ENCODE data around the gene HSPA14. TPM values are rescaled to one million over a fixed set of nuclear protein-coding genes. Genes with fewer than 3 reads are reported as not detected.

HSPA14 gene
- polyA plus RNA-seq, 1 donor from 2014 or later, result 48.1 TPM

DNA sequence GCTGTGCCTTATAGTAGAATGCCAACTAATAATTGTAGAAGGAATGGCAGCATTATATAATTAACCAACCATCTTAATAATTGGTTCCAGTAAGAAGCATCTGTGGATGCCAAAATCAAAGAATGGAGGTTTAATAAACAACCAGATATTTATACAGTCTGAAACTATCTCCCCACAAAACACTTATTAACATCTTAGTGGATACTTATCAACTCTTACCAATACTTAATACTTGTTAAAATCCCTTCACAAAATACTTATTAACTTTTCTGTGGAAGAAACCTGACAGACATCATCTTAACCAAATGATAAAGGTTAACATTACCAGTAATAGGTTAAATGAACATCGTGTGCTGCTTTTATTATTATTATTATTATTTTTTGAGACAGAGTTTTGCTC, 34.3 kb upstream of the HSPA14 start:
- H3K9ac ChIP-seq (ENCODE audit: low read length), result no peak overlapping the region
- H3K36me3 ChIP-seq (ENCODE audit: insufficient read depth, low read length), result no peaks in the 10 kb centered on the region
- H3K27ac ChIP-seq (ENCODE audit: low read length), result no peak overlapping the region
- TF ChIP-seq EZH2 (IDR thresholded peaks at IDR 0.05; ENCODE audit: borderline replicate concordance, insufficient read depth, low read length, poor library complexity, severe bottlenecking) (no peak), SMC3 (conservative IDR thresholded peaks at IDR 0.05; ENCODE audit: poor library complexity) (no peak), EP300 (conservative IDR thresholded peaks at IDR 0.05; ENCODE audit: poor library complexity, severe bottlenecking) (no peak), TAF1 (IDR thresholded peaks at IDR 0.05; ENCODE audit: low read depth) (no peak), REST (IDR thresholded peaks at IDR 0.05; ENCODE audit: borderline replicate concordance) (no peak), RAD21 (conservative IDR thresholded peaks at IDR 0.05) (no peak), POLR2AphosphoS5 (IDR thresholded peaks at IDR 0.05) (no peak)
- TF ChIP-seq, protein P1, sequence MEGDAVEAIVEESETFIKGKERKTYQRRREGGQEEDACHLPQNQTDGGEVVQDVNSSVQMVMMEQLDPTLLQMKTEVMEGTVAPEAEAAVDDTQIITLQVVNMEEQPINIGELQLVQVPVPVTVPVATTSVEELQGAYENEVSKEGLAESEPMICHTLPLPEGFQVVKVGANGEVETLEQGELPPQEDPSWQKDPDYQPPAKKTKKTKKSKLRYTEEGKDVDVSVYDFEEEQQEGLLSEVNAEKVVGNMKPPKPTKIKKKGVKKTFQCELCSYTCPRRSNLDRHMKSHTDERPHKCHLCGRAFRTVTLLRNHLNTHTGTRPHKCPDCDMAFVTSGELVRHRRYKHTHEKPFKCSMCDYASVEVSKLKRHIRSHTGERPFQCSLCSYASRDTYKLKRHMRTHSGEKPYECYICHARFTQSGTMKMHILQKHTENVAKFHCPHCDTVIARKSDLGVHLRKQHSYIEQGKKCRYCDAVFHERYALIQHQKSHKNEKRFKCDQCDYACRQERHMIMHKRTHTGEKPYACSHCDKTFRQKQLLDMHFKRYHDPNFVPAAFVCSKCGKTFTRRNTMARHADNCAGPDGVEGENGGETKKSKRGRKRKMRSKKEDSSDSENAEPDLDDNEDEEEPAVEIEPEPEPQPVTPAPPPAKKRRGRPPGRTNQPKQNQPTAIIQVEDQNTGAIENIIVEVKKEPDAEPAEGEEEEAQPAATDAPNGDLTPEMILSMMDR (IDR thresholded peaks at IDR 0.05; ENCODE audit: poor library complexity, severe bottlenecking), result no peak
- H2AFZ ChIP-seq (ENCODE audit: low read depth, low read length), result no peak overlapping the region
- no peak overlapping the region for H3K4me3 ChIP-seq (ENCODE audit: low read length)
- no peaks in the 10 kb centered on the region for H3K27me3 ChIP-seq (ENCODE audit: insufficient read depth, low read depth, low read length)
- H3K9me3 ChIP-seq (ENCODE audit: low read length), result no peaks in the 10 kb centered on the region
- no peaks in the 10 kb centered on the region for H4K20me1 ChIP-seq (ENCODE audit: insufficient read depth)
- no peaks in the 10 kb centered on the region for H3K79me2 ChIP-seq (replicated peaks; ENCODE audit: insufficient read depth, low read length)
- H3K9me2 ChIP-seq (ENCODE audit: insufficient read depth, low read length), result no peaks in the 10 kb centered on the region
- H3K4me2 ChIP-seq (ENCODE audit: low read length), result no peak overlapping the region
- no peaks in the 10 kb centered on the region for H3F3A ChIP-seq (ENCODE audit: insufficient read depth, low read length, poor library complexity, severe bottlenecking)

- TF ChIP-seq MXI1 (conservative IDR thresholded peaks at IDR 0.05; ENCODE audit: poor library complexity, severe bottlenecking) (no peak), POLR2AphosphoS5 (IDR thresholded peaks at IDR 0.05) (no peak), SMC3 (conservative IDR thresholded peaks at IDR 0.05; ENCODE audit: poor library complexity) (no peak), REST (IDR thresholded peaks at IDR 0.05; ENCODE audit: borderline replicate concordance) (no peak), EP300 (conservative IDR thresholded peaks at IDR 0.05; ENCODE audit: poor library complexity, severe bottlenecking) (no peak), RAD21 (conservative IDR thresholded peaks at IDR 0.05) (no peak), TAF1 (IDR thresholded peaks at IDR 0.05; ENCODE audit: low read depth) (no peak), EZH2 (IDR thresholded peaks at IDR 0.05; ENCODE audit: borderline replicate concordance, insufficient read depth, low read length, poor library complexity, severe bottlenecking) (no peak)
- TF ChIP-seq, protein P1 (IDR thresholded peaks at IDR 0.05; ENCODE audit: poor library complexity, severe bottlenecking), result no peak
- no peak overlapping the region for H2AFZ ChIP-seq (ENCODE audit: low read depth, low read length)
- no peak overlapping the region for H3K27ac ChIP-seq (ENCODE audit: low read length)
- no peaks in the 10 kb centered on the region for H3K9me3 ChIP-seq (ENCODE audit: low read length)
- no peak overlapping the region for H3K9ac ChIP-seq (ENCODE audit: low read length)
- no peaks in the 10 kb centered on the region for H3F3A ChIP-seq (ENCODE audit: insufficient read depth, low read length, poor library complexity, severe bottlenecking)
- H3K4me2 ChIP-seq (ENCODE audit: low read length), result no peak overlapping the region
- no peak overlapping the region for H3K4me3 ChIP-seq (ENCODE audit: low read length)
- no peaks in the 10 kb centered on the region for H3K36me3 ChIP-seq (ENCODE audit: insufficient read depth, low read length)
- no peaks in the 10 kb centered on the region for H3K27me3 ChIP-seq (ENCODE audit: insufficient read depth, low read depth, low read length)
- H3K79me2 ChIP-seq (replicated peaks; ENCODE audit: insufficient read depth, low read length), result no peaks in the 10 kb centered on the region
- no peaks in the 10 kb centered on the region for H3K9me2 ChIP-seq (ENCODE audit: insufficient read depth, low read length)
- H4K20me1 ChIP-seq (ENCODE audit: insufficient read depth), result no peaks in the 10 kb centered on the region
Measured at GRCh38 chr10:14806318-14806717, 31.8 kb upstream of the HSPA14 start.

Measured in neural cell (in vitro differentiated cells).